GM15510 (cell line): ENCODE results near the gene AJAP1.

Experiments used
- POLR2A ChIP-seq: IDR thresholded peaks from 3 replicates; pipeline ENCODE4 v1.6.1; 2011; ENCODE audit warnings: borderline replicate concordance; ENCODE audit not compliant: insufficient read length; ENCODE audit errors: extremely low read depth

The AJAP1 gene

GRCh38 chr1:4684136-4684535 lies 29.7 kb downstream of the AJAP1 start:
- TF ChIP-seq POLR2A, result no peak

GRCh38 chr1:4684864-4685522 lies 30.6 kb downstream of the AJAP1 start:
- no peak for TF ChIP-seq POLR2A

- no peak for TF ChIP-seq POLR2A
Observed at GRCh38 chr1:4685523-4685865, 31.1 kb downstream of the AJAP1 start.

GRCh38 chr1:4687943-4688342 lies 33.5 kb downstream of the AJAP1 start:
- TF ChIP-seq POLR2A, result no peak

- no peak for TF ChIP-seq POLR2A
Observed at GRCh38 chr1:4689271-4689935, 35.0 kb downstream of the AJAP1 start.

- no peak for TF ChIP-seq POLR2A
Observed at GRCh38 chr1:4689941-4690635, 35.7 kb downstream of the AJAP1 start.

- TF ChIP-seq POLR2A, result no peak
Observed at GRCh38 chr1:4690951-4691675, 36.7 kb downstream of the AJAP1 start.

- TF ChIP-seq POLR2A, result no peak
Observed at GRCh38 chr1:4691766-4692405, 37.5 kb downstream of the AJAP1 start.

GRCh38 chr1:4692437-4692836 lies 38.0 kb downstream of the AJAP1 start:
- TF ChIP-seq POLR2A, result no peak

GRCh38 chr1:4693331-4693730 lies 38.9 kb downstream of the AJAP1 start:
- no peak for TF ChIP-seq POLR2A

GRCh38 chr1:4693891-4694290 lies 39.5 kb downstream of the AJAP1 start:
- no peak for TF ChIP-seq POLR2A

- no peak for TF ChIP-seq POLR2A
Observed at GRCh38 chr1:4694492-4694891, 40.1 kb downstream of the AJAP1 start.

GRCh38 chr1:4695241-4695640 lies 40.8 kb downstream of the AJAP1 start:
- TF ChIP-seq POLR2A, result no peak

GRCh38 chr1:4696161-4696745 lies 41.8 kb downstream of the AJAP1 start:
- no peak for TF ChIP-seq POLR2A
